Esophagus muscularis mucosa (tissue), 3 donors: ENCODE data around the gene TXNDC16.
"Not testable (repeated sequence)": the region's sequence is repeated elsewhere in the genome, so short reads cannot be mapped to it uniquely, and the experiment has no call there.

Experiments
- CTCF ChIP-seq, 3 experiments: fragments of 200-600 bp in 2 of 3; fragments of 450-650 bp in 1 of 3; sonication (generic) in 2 of 3; IDR thresholded peaks; one replicate each; pipeline ENCODE4 v1.5.1; 2017 to 2019; ENCODE audit warnings: antibody characterized with exemption in 3 of 3, mild to moderate bottlenecking in 2 of 3, moderate library complexity in 1 of 3
- POLR2AphosphoS5 ChIP-seq, 2 donors: sonication (generic); formaldehyde crosslinking; IDR thresholded peaks; one replicate each; pipeline ENCODE4 v1.6.1; 2017; ENCODE audit warnings: antibody characterized with exemption in 2 of 2

- not testable (repeated sequence) for TF ChIP-seq CTCF, POLR2AphosphoS5 (IDR thresholded peaks at IDR 0.05)
These were observed 80.1 kb downstream of the TXNDC16 start for GRCh38 chr14:52472251-52472650.
